Astrocyte (in vitro differentiated cells and primary cell): ENCODE data around the gene POLN.

Experiments
- CTCF ChIP-seq: IDR thresholded peaks from 2 replicates; pipeline ENCODE4 v1.5.1; 2011; ENCODE audit warnings: low read depth, mild to moderate bottlenecking, inconsistent platforms, low read length, moderate library complexity; ENCODE audit not compliant: insufficient read depth
- EZH2 ChIP-seq: IDR thresholded peaks from 2 replicates; pipeline ENCODE4 v1.6.1; 2012; ENCODE audit warnings: mild to moderate bottlenecking, low read length, inconsistent platforms; ENCODE audit not compliant: insufficient read depth

- TF ChIP-seq CTCF (no peak), EZH2 (no peak)
Measured at GRCh38 chr4:2063557-2064275, 178.2 kb downstream of the POLN start.
